IMR-90 (cell line): ENCODE data around the gene DHX29. TPM values are rescaled to one million over a fixed set of nuclear protein-coding genes. Genes with fewer than 3 reads are reported as not detected.

Source experiments
- ATAC-seq: fragments of 200-7000 bp; cut with Tn5 transposase; 2 replicates; pipeline ENCODE4 v1.9.1; 2020; ENCODE audit warnings: low read depth, mild to moderate bottlenecking, moderate library complexity
- BruUV-seq: library from RNA; stranded (reverse); fragments of 400-500 nt; replicated peaks from 2 replicates; lab custom pipeline; 2021; lab: Mats Ljungman, UMichigan
- CTCF ChIA-PET: fragments of 300-600 bp; formaldehyde crosslinking; extraction: SDS; loops from one replicate; lab custom pipeline; 2021; ENCODE audit warnings: antibody characterized with exemption; lab: Yijun Ruan, JAX
- POLR2A ChIA-PET: fragments of 300-600 bp; sonication (Branson Sonifier 250); formaldehyde crosslinking; loops from one replicate; lab custom pipeline; 2022; ENCODE audit warnings: antibody characterized with exemption; ENCODE audit not compliant: unreplicated experiment; lab: Charles Lee
- DNase-seq: peaks from one replicate; pipeline ENCODE4 v3.0.0; 2013
- H2AFZ ChIP-seq: replicated peaks from 2 replicates; pipeline ENCODE3; 2013; ENCODE audit warnings: low read length, mild to moderate bottlenecking; ENCODE audit not compliant: poor library complexity
- H2AK5ac ChIP-seq: 2 replicates; pipeline ENCODE4 v1.6.1; 2013; ENCODE audit warnings: low read depth, low read length, inconsistent platforms
- H2AK9ac ChIP-seq: replicated peaks from 2 replicates; pipeline ENCODE3; 2013; ENCODE audit warnings: mild to moderate bottlenecking, low read depth, low read length, moderate library complexity; ENCODE audit not compliant: poor library complexity
- H2BK120ac ChIP-seq: 2 replicates; pipeline ENCODE4 v1.6.1; 2013; ENCODE audit warnings: low read depth, low read length, inconsistent platforms
- H2BK15ac ChIP-seq: 3 replicates; pipeline ENCODE4 v1.6.1; 2013; ENCODE audit warnings: low read depth, low read length, inconsistent platforms
- H2BK20ac ChIP-seq: 2 replicates; pipeline ENCODE4 v1.6.1; 2013; ENCODE audit warnings: low read depth, mild to moderate bottlenecking, inconsistent platforms, low read length, moderate library complexity
- H2BK5ac ChIP-seq: 2 replicates; pipeline ENCODE4 v1.6.1; 2013; ENCODE audit warnings: mild to moderate bottlenecking, low read depth, low read length, inconsistent platforms; ENCODE audit not compliant: poor library complexity, severe bottlenecking
- H3K14ac ChIP-seq: replicated peaks from 2 replicates; pipeline ENCODE4 v1.6.1; 2013; ENCODE audit warnings: low read depth, low read length, inconsistent platforms
- H3K18ac ChIP-seq: 2 replicates; pipeline ENCODE4 v1.6.1; 2013; ENCODE audit warnings: low read depth, low read length, control low read depth
- H3K23ac ChIP-seq: 2 replicates; pipeline ENCODE4 v1.6.1; 2013; ENCODE audit warnings: low read depth, low read length, inconsistent platforms
- H3K27ac ChIP-seq: 2 replicates; pipeline ENCODE4 v1.5.1; 2013; ENCODE audit warnings: mild to moderate bottlenecking, control low read depth, low read length; ENCODE audit not compliant: insufficient read depth
- H3K27me3 ChIP-seq: 2 replicates; pipeline ENCODE4 v1.6.1; 2013; ENCODE audit warnings: low read length; ENCODE audit not compliant: control insufficient read depth, insufficient read depth
- H3K36me3 ChIP-seq: 2 replicates; pipeline ENCODE4 v1.6.1; 2013; ENCODE audit warnings: low read length, mixed read lengths; ENCODE audit not compliant: control insufficient read depth, insufficient read depth
- H3K4ac ChIP-seq: 2 replicates; pipeline ENCODE4 v1.6.1; 2013; ENCODE audit warnings: low read depth, low read length, inconsistent platforms
- H3K4me1 ChIP-seq: 2 replicates; pipeline ENCODE4 v1.6.1; 2013; ENCODE audit warnings: low read length, mixed read lengths; ENCODE audit not compliant: control insufficient read depth, insufficient read depth
- H3K4me2 ChIP-seq: 2 replicates; pipeline ENCODE4 v1.6.1; 2013; ENCODE audit warnings: low read depth, mild to moderate bottlenecking, control low read depth, low read length, moderate library complexity
- H3K4me3 ChIP-seq: 2 replicates; pipeline ENCODE4 v1.5.1; 2013; ENCODE audit warnings: low read depth, mild to moderate bottlenecking, control low read depth, low read length, moderate library complexity; ENCODE audit not compliant: insufficient read depth
- H3K56ac ChIP-seq: 2 replicates; pipeline ENCODE4 v1.6.1; 2013; ENCODE audit warnings: low read length, inconsistent platforms; ENCODE audit not compliant: insufficient read depth; ENCODE audit errors: extremely low read depth
- H3K79me1 ChIP-seq, 2 experiments: 2 replicates each; pipeline ENCODE4 v1.6.1; 2013; ENCODE audit warnings: low read length in 2 of 2, inconsistent platforms in 1 of 2, low read depth in 1 of 2
- H3K9ac ChIP-seq: 2 replicates; pipeline ENCODE4 v1.6.1; 2013; ENCODE audit warnings: low read depth, low read length, control low read depth
- H3K9me1 ChIP-seq: 2 replicates; pipeline ENCODE4 v1.6.1; 2013; ENCODE audit warnings: low read length, inconsistent platforms; ENCODE audit not compliant: insufficient read depth
- H3K9me3 ChIP-seq: 2 replicates; pipeline ENCODE4 v1.6.1; 2013; ENCODE audit warnings: low read length; ENCODE audit not compliant: control insufficient read depth, insufficient read depth
- H4K20me1 ChIP-seq: 2 replicates; pipeline ENCODE4 v1.6.1; 2013; ENCODE audit warnings: low read length, inconsistent platforms; ENCODE audit not compliant: insufficient read depth
- H4K5ac ChIP-seq: 2 replicates; pipeline ENCODE4 v1.6.1; 2013; ENCODE audit warnings: mild to moderate bottlenecking, low read depth, low read length, control low read depth
- H4K8ac ChIP-seq, 2 experiments: 2 replicates each; pipeline ENCODE4 v1.6.1; 2013; ENCODE audit warnings: low read depth in 2 of 2, low read length in 2 of 2, control low read depth in 1 of 2, inconsistent platforms in 1 of 2
- H4K91ac ChIP-seq: 2 replicates; pipeline ENCODE4 v1.6.1; 2013; ENCODE audit warnings: low read depth, low read length, inconsistent platforms; ENCODE audit not compliant: insufficient read depth
- CEBPB ChIP-seq: IDR thresholded peaks from 2 replicates; pipeline ENCODE4 v1.6.1; 2012; ENCODE audit warnings: low read depth, low read length, improper control_type of control experiment
- CHD1 ChIP-seq: IDR thresholded peaks from 2 replicates; pipeline ENCODE4 v1.6.1; 2012; ENCODE audit warnings: low read depth, low read length, improper control_type of control experiment
- ELK1 ChIP-seq: fragments of 150-350 bp; IDR thresholded peaks from 2 replicates; pipeline ENCODE4 v1.6.1; 2016; ENCODE audit warnings: low read depth, mild to moderate bottlenecking, low read length, moderate library complexity, borderline replicate concordance
- FOS ChIP-seq: fragments of 150-350 bp; IDR thresholded peaks from 2 replicates; pipeline ENCODE4 v1.6.1; 2016; ENCODE audit warnings: low read depth, low read length
- MAFK ChIP-seq: IDR thresholded peaks from 2 replicates; pipeline ENCODE4 v1.6.1; 2012; ENCODE audit warnings: low read depth, low read length, improper control_type of control experiment
- MAZ ChIP-seq: IDR thresholded peaks from 2 replicates; pipeline ENCODE4 v1.6.1; 2012; ENCODE audit warnings: low read depth, mild to moderate bottlenecking, low read length, improper control_type of control experiment, moderate library complexity, borderline replicate concordance
- MXI1 ChIP-seq: IDR thresholded peaks from 2 replicates; pipeline ENCODE4 v1.6.1; 2012; ENCODE audit warnings: low read depth, mild to moderate bottlenecking, low read length, moderate library complexity, borderline replicate concordance
- NFE2L2 ChIP-seq: fragments of 150-350 bp; IDR thresholded peaks from 2 replicates; pipeline ENCODE4 v1.6.1; 2016; ENCODE audit warnings: low read depth, mild to moderate bottlenecking, low read length
- POLR2A ChIP-seq: IDR thresholded peaks from 2 replicates; pipeline ENCODE4 v1.6.1; 2012; ENCODE audit warnings: mild to moderate bottlenecking, low read depth, low read length
- RCOR1 ChIP-seq: IDR thresholded peaks from 2 replicates; pipeline ENCODE4 v1.6.1; 2012; ENCODE audit warnings: mild to moderate bottlenecking, low read length, improper control_type of control experiment; ENCODE audit not compliant: insufficient replicate concordance
- RFX5 ChIP-seq: IDR thresholded peaks from 2 replicates; pipeline ENCODE4 v1.8.0; 2012; ENCODE audit warnings: low read depth, mild to moderate bottlenecking, low read length, moderate library complexity
- SMC3 ChIP-seq: fragments of 150-350 bp; IDR thresholded peaks from 2 replicates; pipeline ENCODE4 v1.6.1; 2016; ENCODE audit warnings: low read depth, mild to moderate bottlenecking, antibody characterized with exemption, low read length, moderate library complexity
- USF2 ChIP-seq: fragments of 150-350 bp; IDR thresholded peaks from 2 replicates; pipeline ENCODE4 v1.6.1; 2017; ENCODE audit warnings: mild to moderate bottlenecking, antibody characterized with exemption, low read length, low read depth
- WGBS, 2 experiments: methylation state at CpG; one replicate each; pipeline versions ENCODE4 v1.1.5 to v1.1.7; 2013; ENCODE audit warnings: missing lambda C conversion rate in 2 of 2; ENCODE audit not compliant: insufficient read length in 1 of 2; ENCODE audit errors: extremely low coverage in 2 of 2; 5-methylcytosine and 5-hydroxymethylcytosine counted together
- dilution Hi-C: fragments of 300-500 bp; cut with HindIII; formaldehyde crosslinking; loops from one replicate; pipeline ENCODE4 v1.14.3; 2018; ENCODE audit warnings: low sequenced_read_pairs; ENCODE audit not compliant: unreplicated experiment
- in situ Hi-C: fragments of 300-500 bp; cut with MboI; formaldehyde crosslinking; loops from 3 replicates; pipeline ENCODE4 v1.14.3; 2019; ENCODE audit warnings: low sequenced_read_pairs, inconsistent platforms, mixed read lengths
- intact Hi-C: fragments of 100-400 bp; cut with micrococcal nuclease; formaldehyde crosslinking; loops from 2 replicates; pipeline ENCODE4 v1.10.0; 2022
- polyA plus RNA-seq, 3 experiments: library from polyadenylated mRNA; depleted of rRNA; stranded (reverse); fragments of >200 nt; gene quantifications; 2 replicates each; pipeline ENCODE4 v1.2.3, GENCODE V29; 2012; ENCODE audit warnings: low replicate concordance in 1 of 3
- total RNA-seq: library from RNA; depleted of rRNA; stranded (reverse); fragments of >200 nt; gene quantifications from 2 replicates; pipeline ENCODE4 v1.2.3, GENCODE V29; 2012
- TF ChIP-seq, protein P1 (sequence below): conservative IDR thresholded peaks from 2 replicates; pipeline ENCODE4 v1.5.1; 2012; ENCODE audit warnings: mild to moderate bottlenecking, low read depth, low read length, improper control_type of control experiment

Gene DHX29
- total and polyA plus RNA-seq, 2 of the 4 experiments (the other 2 are of a cell fraction), result 9.5 to 25.6 TPM

- Histone ChIP-seq H3K23ac (no peak overlapping the region), H2BK20ac (no peak overlapping the region), H3K4ac (no peak overlapping the region), H3K14ac (no peak overlapping the region), H3K9me1 (no peaks in the 10 kb centered on the region), H3K79me1 (no peaks in the 10 kb centered on the region), H3K4me3 (no peak overlapping the region), H4K8ac (no peak overlapping the region), H4K20me1 (peaks cover 24% of the 10 kb centered on the region; the same call in 1 of the 2 replicates), H3K4me1 (peaks cover 2% of the 10 kb centered on the region; the same call in 1 of the 2 replicates), H3K9ac (no peak overlapping the region), H4K5ac (no peak overlapping the region), H2AK9ac (no peak overlapping the region), H3K27me3 (peaks cover 95% of the 10 kb centered on the region), H2BK5ac (no peak overlapping the region), H3K56ac (no peak overlapping the region), H3K9me3 (peaks cover 15% of the 10 kb centered on the region), H2BK15ac (no peak overlapping the region), H3K36me3 (no peaks in the 10 kb centered on the region), H4K91ac (no peak overlapping the region), H2AK5ac (no peak overlapping the region), H3K27ac (no peak overlapping the region), H2AFZ (no peak overlapping the region), H3K4me2 (no peak overlapping the region), H3K18ac (no peak overlapping the region), H2BK120ac (no peak overlapping the region)
- ChIA-PET POLR2A (no interaction called here), CTCF (no interaction called here)
- dilution Hi-C loops (no loop called here), intact Hi-C loops (loop anchor here (5.0 kb wide), 1 partner anchor 47 kb away; no protein-coding TSS in a partner anchor), in situ Hi-C loops (no loop called here)
- no peak for TF ChIP-seq NFE2L2
- no peak for TF ChIP-seq MAFK
- TF ChIP-seq RFX5, result no peak
- no peak for TF ChIP-seq RCOR1
- TF ChIP-seq, protein P1, sequence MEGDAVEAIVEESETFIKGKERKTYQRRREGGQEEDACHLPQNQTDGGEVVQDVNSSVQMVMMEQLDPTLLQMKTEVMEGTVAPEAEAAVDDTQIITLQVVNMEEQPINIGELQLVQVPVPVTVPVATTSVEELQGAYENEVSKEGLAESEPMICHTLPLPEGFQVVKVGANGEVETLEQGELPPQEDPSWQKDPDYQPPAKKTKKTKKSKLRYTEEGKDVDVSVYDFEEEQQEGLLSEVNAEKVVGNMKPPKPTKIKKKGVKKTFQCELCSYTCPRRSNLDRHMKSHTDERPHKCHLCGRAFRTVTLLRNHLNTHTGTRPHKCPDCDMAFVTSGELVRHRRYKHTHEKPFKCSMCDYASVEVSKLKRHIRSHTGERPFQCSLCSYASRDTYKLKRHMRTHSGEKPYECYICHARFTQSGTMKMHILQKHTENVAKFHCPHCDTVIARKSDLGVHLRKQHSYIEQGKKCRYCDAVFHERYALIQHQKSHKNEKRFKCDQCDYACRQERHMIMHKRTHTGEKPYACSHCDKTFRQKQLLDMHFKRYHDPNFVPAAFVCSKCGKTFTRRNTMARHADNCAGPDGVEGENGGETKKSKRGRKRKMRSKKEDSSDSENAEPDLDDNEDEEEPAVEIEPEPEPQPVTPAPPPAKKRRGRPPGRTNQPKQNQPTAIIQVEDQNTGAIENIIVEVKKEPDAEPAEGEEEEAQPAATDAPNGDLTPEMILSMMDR, result no peak
- no peak for TF ChIP-seq SMC3
- TF ChIP-seq CEBPB, result no peak
- TF ChIP-seq MXI1, result no peak
- TF ChIP-seq POLR2A, result no peak
- no peak for TF ChIP-seq MAZ
- TF ChIP-seq CHD1, result no peak
- no peak for TF ChIP-seq FOS
- no peak for TF ChIP-seq USF2
- no peak for TF ChIP-seq ELK1
- no CpG with 5 or more reads among the region's 7 CpGs for WGBS, 2 experiments
- ATAC-seq (no peak), DNase-seq (no peak)
- no TSS peak for BruUV-seq
Observed at GRCh38 chr5:55223812-55224240, 83.7 kb downstream of the DHX29 start.
